Measurements from ENCODE around the gene CPM.
"Not testable (repeated sequence)": the region's sequence is repeated elsewhere in the genome, so short reads cannot be mapped to it uniquely, and the experiment has no call there.

The CPM gene

DNA sequence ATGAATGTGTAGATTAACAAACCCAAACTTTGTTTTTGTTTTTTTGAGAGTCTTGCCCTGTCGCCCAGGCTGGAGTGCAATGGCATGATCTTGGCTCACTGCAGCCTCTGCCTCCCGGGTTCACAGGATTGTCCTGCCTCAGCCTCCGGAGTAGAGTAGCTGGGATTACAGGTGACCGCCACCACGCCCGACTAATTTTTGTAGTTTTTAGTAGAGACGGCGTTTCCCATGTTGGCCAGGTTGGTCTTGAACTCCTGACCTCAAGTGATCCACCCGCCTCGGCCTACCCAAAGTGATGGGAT is 125.7 kb downstream of the CPM start:
- not testable (repeated sequence) for DNase-seq (ENCODE audit: low read depth in 2 of 2)

DNA sequence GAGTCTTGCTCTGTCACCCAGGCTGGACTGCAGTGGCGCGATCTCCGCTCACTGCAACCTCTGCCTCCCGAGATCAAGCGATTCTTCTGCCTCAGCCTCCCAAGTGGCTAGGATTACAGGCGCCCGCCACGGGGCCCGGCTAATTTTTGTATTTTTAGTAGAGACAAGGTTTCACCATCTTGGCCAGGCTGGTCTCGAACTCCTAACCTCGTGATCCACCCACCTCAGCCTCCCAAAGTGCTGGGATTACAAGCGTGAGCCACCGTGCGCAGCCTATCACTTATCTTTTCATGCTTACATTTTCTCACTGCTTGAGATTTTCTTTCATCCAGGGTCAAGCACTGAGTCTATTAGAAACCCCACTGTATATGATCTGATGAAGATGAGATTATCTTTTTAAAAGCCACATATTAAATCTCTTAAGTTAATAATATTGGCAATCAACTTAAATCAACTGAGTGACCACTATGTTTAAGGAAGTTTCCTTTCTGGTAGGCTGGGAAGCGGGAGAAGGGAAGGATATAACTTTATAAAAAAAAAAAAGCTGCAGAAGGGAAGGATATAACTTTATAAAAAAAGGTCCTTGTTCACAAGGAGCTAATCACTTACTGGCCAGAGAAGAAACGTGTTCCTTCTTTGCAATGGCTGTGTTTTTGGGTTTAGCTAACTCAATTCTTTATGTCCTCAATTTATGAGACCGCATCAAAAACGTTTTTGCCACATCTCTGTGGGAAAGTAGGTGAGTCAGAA is 126.3 kb downstream of the CPM start:
- no peak for DNase-seq (ENCODE audit: low read depth in 2 of 2)

DNA sequence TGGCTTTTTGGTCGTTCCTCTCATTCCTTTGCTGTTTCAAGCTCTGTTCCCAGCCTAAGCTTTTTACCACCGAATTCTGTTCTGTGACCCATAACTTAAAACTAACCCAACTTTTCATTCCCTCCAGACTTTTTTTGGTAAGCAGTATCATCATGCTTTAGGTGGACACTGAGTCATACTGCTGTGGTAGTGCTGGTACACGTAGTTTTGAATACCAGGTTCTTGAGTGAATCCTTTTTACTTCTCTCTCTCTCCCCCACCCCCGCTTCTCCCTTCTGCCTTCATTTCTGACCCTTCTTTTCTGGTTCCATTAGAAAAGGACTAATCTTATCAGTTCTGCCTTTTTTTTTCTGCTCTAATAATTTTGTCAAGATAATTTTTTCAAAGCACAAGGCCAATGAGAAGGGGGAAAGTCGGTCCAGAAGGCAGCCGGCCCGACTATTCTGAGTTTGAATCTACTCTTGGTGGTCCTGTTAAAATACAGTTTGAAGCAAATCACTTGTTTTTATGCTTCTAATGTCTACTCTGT is 127.3 kb downstream of the CPM start:
- no peak for DNase-seq (ENCODE audit: low read depth in 2 of 2)

DNA sequence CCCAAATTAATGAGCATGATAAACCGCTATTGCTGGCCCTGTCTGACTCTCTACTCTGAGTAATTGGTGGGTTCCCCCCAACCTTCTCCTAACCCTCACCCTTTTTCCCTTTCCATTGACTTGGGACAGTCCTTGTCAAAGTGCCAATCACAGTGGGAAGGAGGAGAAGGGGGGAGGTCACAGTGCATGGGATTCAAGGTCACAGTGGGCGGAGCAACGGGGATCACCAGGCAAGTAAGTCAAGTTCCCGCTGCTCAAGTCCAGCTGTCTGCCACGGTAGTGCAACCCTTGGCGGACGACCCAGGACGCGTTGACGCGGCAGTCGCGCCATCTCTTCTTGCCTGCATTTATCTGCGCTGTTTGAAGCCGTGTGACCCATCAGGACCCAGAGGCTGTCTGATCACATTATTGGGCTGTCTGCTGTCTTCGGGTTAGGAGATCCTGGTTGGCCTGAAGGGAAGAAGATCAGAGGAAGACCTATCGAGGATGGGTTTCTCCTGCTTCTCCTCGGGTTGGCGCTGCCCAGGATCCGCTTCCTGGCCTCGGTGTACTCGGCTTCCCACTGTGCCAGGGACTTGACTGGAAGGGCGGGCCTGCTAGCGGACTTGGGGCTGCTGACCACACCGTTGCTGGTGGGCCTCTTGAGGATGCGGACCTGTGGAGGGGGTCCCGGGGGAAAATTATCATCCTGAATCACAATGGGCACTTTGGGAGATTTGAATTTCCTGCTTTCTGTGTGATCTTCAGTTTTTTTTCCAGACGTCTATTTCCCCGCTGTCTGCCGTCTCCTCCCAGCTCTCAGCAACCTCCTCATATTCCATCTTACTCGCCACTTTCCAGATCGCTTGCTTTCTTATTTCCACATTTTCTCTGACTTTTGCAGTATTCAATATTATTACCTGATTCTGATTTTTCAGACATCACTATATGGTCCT is 128.0 kb downstream of the CPM start:
- no peak for DNase-seq (ENCODE audit: low read depth in 2 of 2)

DNA sequence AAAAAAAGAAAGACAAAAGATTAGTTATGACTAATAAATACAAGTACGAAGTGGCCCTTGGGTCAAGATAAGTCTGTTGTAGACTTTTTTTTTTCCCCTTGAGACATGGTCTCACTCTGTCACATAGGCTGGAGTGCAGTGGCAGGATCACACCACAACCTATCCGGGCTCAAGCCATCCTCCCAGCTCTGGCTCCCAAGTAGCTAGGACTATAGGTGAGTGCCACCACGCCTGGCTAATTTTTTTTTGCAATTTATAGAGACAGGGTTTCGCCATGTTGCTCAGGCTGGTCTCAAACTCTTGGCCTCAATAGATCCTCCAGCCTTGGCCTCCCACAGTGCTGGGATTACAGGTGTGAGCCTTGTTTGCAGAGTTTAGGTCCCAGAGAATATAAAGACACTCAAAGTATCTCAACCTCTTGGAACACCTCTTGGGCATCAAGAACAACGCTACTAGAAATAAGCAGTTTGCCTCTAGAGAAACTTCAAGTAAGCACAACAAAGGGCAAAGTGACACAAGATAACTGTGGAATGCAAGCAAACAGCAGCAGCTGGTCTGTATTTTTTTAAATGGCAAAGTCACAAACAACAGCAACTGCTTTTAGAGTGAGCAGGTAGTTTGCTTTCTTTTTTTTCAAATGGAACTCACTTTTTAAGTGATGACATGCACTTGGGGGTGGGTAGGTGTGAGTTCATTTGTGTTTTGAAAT is 128.9 kb downstream of the CPM start:
- DNase-seq (ENCODE audit: low read depth in 2 of 2), result no peak

DNA sequence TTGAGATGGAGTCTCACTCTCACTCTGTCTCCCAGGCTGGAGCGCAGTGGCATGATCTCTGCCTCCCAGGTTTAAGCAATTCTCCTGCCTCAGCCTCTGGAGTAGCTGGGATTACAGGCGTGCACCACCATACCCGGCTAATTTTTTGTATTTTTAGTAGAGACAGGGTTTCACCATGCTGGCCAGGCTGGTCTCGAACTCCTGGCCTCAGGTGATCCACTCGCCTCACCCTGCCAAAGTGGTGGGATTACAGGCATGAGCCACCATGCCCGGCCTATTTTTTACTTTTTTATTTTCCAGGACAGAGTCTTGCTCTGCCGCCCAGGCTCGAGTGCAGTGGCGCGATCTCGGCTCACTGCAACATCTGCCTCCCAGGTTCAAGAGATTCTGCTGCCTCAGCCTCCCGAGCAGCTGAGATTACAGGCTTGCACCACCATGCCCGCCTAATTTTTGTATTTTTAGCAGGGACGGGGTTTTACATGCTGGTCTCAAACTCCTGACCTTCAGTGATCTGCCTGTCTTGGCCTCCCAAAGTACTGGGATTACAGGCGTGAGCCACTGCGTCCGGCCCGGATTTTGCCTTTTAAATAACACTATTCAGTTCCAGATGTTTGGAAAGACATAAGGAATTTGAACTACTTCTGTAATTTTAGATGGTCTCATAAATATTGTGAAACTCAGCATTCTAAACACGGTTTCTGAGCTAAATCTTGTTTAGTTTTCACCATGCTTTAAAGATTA is 129.9 kb downstream of the CPM start:
- DNase-seq (ENCODE audit: low read depth in 2 of 2), result not testable (repeated sequence)

DNA sequence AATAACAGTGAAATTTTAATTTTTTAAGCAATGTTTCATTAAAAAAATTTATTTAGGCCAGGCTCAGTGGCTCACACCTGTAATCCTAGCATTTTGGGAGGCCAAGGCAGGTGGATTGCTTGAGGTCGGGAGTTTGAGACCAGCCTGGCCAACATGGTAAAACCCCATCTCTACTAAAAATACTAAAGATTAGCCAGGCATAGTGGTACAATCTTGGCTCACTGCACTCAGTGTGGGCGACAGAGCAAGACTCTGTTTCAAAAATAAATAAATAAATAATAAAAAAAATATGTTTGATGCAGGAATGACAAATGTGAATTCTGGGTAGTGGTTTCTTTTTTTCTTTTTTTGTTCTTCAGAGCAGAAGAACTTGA is 130.6 kb downstream of the CPM start:
- not testable (repeated sequence) for DNase-seq (ENCODE audit: low read depth in 2 of 2)

All from activated CD4-positive, alpha-beta T cell treated with anti-CD3 and anti-CD28 coated beads for 24 hours (primary cell).